Mucosa of gallbladder (tissue), 1 donor: ENCODE data around the gene CDC14C. TPM values are rescaled to one million over a fixed set of nuclear protein-coding genes. Genes with fewer than 3 reads are reported as not detected.

ENCODE experiments used
- DNase-seq: peaks from one replicate; pipeline ENCODE4 v3.0.0-alpha.2; 2020; ENCODE audit warnings: low spot score
- total RNA-seq: library from RNA; stranded (reverse); gene quantifications from one replicate; pipeline ENCODE4 v1.2.1, GENCODE V29; 2021
- donor health status: DM: no; HTN: no; CAD: no.

CDC14C gene
- total RNA-seq, 1 donor from 2014 or later: not detected

DNA sequence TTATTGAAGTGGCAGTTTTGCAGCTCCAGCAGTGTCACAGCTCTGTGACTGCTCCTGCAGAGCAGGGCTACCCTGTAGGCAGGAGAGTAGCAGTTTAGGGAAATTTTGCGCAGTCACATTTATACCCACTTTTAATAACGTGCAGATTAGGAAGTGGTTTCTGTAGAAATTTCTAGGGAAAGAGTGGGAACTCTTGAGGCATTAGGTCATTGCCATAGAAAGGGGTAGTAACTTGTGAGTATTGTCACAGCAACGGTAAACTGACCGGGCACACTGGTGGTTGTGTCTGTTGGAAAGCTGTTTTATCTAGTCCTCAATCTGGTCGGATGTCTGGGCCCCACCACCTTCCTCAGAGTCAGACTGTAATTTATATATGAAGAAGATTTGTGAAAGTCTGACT is 51.9 kb downstream of the CDC14C start:
- DNase-seq: no peak

DNA sequence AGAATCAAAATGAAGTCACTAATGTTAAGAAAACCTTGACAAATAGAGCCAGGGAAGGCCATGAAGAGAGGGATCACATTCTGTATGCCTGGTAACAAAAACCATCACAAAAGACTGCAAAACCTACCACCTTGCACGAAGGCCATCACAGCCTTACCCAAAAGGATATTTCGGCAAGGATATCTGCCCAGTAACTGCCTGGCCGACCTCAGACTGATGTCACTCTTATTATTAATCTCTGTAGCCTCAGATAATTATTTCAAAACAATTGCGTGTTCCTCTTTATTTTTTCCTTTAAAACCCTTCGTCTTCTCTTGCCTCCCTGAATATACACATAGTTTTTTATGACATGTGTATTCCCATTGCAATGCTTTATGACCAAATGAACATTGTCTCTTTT is 52.5 kb downstream of the CDC14C start:
- no peak for DNase-seq
